HEK293 (cell line): Measurements from ENCODE around the gene ACSL4.
"Not testable (repeated sequence)": the region's sequence is repeated elsewhere in the genome, so short reads cannot be mapped to it uniquely, and the experiment has no call there.

Experiments
- CTCF ChIA-PET: fragments of 350-600 bp; formaldehyde crosslinking; extraction: SDS; loops from one replicate; lab custom pipeline; 2021; ENCODE audit warnings: antibody characterized with exemption; lab: Yijun Ruan, JAX
- POLR2A ChIA-PET: fragments of 300-600 bp; formaldehyde crosslinking; extraction: SDS; loops from one replicate; lab custom pipeline; 2020; ENCODE audit warnings: antibody characterized with exemption, inconsistent platforms; lab: Yijun Ruan, JAX
- H3K27ac ChIP-seq: fragments of 200-500 bp; sonication (Bioruptor generic); 2 replicates; pipeline ENCODE4 v1.5.1; 2014; ENCODE audit warnings: low read depth, low read length, control low read depth, inconsistent platforms; ENCODE audit errors: extremely low read depth
- H3K36me3 ChIP-seq, 2 experiments: fragments of 200-500 bp in 1 of 2; sonication (Bioruptor generic) in 1 of 2; 1 replicate in 1 of 2; 2 replicates in 1 of 2; pipeline ENCODE4 v1.5.1; 2014 to 2017; ENCODE audit warnings: inconsistent platforms in 2 of 2, low read length in 2 of 2; ENCODE audit not compliant: control insufficient read depth in 2 of 2, insufficient read depth in 1 of 2
- H3K4me1 ChIP-seq: fragments of 200-500 bp; sonication (Bioruptor generic); 2 replicates; pipeline ENCODE4 v1.5.1; 2014; ENCODE audit warnings: mild to moderate bottlenecking, low read length, inconsistent platforms; ENCODE audit not compliant: control insufficient read depth, insufficient read depth
- H3K4me3 ChIP-seq: 2 replicates; pipeline ENCODE4 v1.5.1; 2011; ENCODE audit warnings: low read depth, mild to moderate bottlenecking, control low read depth, low read length, moderate library complexity
- H3K9me3 ChIP-seq: fragments of 200-500 bp; sonication (Bioruptor generic); 2 replicates; pipeline ENCODE4 v1.5.1; 2014; ENCODE audit warnings: low read depth, low read length, inconsistent platforms; ENCODE audit not compliant: control insufficient read depth, insufficient read depth
- ZNF292 ChIP-seq: fragments of 450-650 bp; formaldehyde crosslinking; IDR thresholded peaks from 2 replicates; pipeline ENCODE4 v1.5.1; 2016; ENCODE audit warnings: low read depth, missing biosample characterization, missing genetic modification characterization, borderline replicate concordance
- ZNF433 ChIP-seq: fragments of 450-650 bp; formaldehyde crosslinking; IDR thresholded peaks from 2 replicates; pipeline ENCODE4 v1.5.1; 2016; ENCODE audit warnings: missing biosample characterization, missing genetic modification characterization, low read depth
- ZNF521 ChIP-seq: fragments of 450-650 bp; formaldehyde crosslinking; IDR thresholded peaks from 2 replicates; pipeline ENCODE4 v1.5.1; 2017; ENCODE audit warnings: missing biosample characterization, mild to moderate bottlenecking, missing genetic modification characterization
- ZNF664 ChIP-seq: fragments of 450-650 bp; formaldehyde crosslinking; IDR thresholded peaks from 2 replicates; pipeline ENCODE4 v1.5.1; 2016; ENCODE audit warnings: missing biosample characterization, missing genetic modification characterization
- TF ChIP-seq, protein P1 (sequence below): fragments of 450-650 bp; formaldehyde crosslinking; IDR thresholded peaks from 2 replicates; pipeline ENCODE4 v1.5.1; 2016; ENCODE audit warnings: missing biosample characterization, missing genetic modification characterization
- TF ChIP-seq, protein P2 (sequence below): fragments of 450-650 bp; formaldehyde crosslinking; IDR thresholded peaks from 2 replicates; pipeline ENCODE4 v1.5.1; 2016; ENCODE audit warnings: missing biosample characterization, missing genetic modification characterization
- TF ChIP-seq, protein P3 (sequence below): fragments of 450-650 bp; formaldehyde crosslinking; IDR thresholded peaks from 2 replicates; pipeline ENCODE4 v1.5.1; 2016; ENCODE audit warnings: missing biosample characterization, missing genetic modification characterization, low read depth

ACSL4 gene

DNA sequence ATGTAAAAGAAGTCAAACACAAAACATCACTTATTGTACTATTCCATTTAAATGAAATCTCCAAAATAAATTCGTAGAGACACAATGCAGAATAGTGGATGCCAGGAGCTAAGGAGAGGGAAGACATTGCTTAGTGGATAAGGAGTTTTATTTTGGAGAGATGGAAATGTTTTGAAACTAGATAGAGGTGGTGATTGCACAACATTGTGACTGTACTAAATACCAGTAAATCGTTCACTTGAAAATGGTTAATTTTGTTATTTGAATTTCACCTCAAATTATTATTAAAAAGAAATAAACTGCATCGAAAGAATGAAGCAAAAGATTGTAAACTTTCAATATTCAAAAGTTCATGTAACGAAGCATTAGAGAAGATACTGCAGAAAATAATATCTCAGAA, 9.7 kb upstream of the ACSL4 start:
- CTCF ChIA-PET = interaction anchor here (0.7 kb wide), 1 partner anchor 33 kb away, joined by 3 read pairs; no protein-coding TSS in a partner anchor
- H3K36me3 ChIP-seq = no peaks in the 10 kb centered on the region

DNA sequence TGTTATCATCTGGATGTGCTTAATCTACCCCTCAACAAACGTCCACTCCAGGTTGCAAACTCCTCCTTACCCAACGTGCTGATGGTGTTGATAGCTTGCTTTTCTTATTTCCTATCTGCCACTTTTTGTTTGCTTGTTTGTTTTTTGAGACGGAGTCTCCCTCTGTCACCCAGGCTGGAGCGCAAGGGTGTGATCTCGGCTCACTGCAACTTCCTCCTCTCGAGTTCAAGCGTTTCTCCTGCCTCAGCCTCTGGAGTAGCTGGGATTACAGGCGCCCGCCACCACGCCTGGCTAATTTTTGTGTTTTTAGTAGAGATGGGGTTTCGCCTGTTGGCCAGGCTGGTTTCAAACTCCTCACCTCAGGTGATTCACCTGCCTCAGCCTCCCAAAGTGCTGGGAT, 7.8 kb upstream of the ACSL4 start:
- POLR2A ChIA-PET, H3K27ac ChIP-seq, H3K9me3 ChIP-seq, H3K4me1 ChIP-seq, H3K36me3 ChIP-seq, H3K4me3 ChIP-seq: not testable (repeated sequence)
- CTCF ChIA-PET = interaction anchor here (0.7 to 1.8 kb wide), 2 partner anchors 42 to 116 kb away, joined by 3 to 7 read pairs; no protein-coding TSS in a partner anchor

More for the DNA sequence above, 9.7 kb upstream of the ACSL4 start:
- no peaks in the 10 kb centered on the region for H3K9me3 ChIP-seq
- H3K4me3 ChIP-seq = no peak overlapping the region
- no peaks in the 10 kb centered on the region for H3K4me1 ChIP-seq
- TF ChIP-seq, protein P1, sequence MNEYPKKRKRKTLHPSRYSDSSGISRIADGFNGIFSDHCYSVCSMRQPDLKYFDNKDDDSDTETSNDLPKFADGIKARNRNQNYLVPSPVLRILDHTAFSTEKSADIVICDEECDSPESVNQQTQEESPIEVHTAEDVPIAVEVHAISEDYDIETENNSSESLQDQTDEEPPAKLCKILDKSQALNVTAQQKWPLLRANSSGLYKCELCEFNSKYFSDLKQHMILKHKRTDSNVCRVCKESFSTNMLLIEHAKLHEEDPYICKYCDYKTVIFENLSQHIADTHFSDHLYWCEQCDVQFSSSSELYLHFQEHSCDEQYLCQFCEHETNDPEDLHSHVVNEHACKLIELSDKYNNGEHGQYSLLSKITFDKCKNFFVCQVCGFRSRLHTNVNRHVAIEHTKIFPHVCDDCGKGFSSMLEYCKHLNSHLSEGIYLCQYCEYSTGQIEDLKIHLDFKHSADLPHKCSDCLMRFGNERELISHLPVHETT (tag by site-specific recombination) = no peak
- 0 out of 2 replicates have a peak, but pooled peaks have one; percentile 17 for TF ChIP-seq ZNF664 (tag by site-specific recombination)
- TF ChIP-seq ZNF292 (tag by site-specific recombination) = no peak
- TF ChIP-seq, all 188 proteins: peak for 1
- H3K27ac ChIP-seq = no peak overlapping the region
- POLR2A ChIA-PET = interaction anchor here (0.7 kb wide), 1 partner anchor 102 kb away, joined by 3 read pairs; no protein-coding TSS in a partner anchor

DNA sequence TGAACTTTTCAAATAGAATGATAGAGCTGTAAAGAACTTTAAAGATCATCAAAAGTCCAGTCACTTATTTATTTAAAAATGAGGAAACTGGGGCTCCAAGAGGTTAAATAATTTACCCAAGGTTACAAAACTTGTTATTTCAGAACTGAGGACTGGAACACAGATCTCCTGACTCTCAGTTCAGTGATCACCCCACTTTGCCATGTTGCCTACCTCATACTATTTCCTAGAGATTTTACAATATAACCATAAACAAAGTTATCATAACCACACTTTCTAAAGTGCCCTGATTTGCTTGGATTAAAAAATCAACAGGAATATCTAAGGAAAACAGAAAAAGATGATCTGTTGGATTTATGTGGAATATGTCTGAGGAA, 7.4 kb upstream of the ACSL4 start:
- TF ChIP-seq ZNF433 (tag by site-specific recombination) = no peak
- Histone ChIP-seq H3K9me3 (no peaks in the 10 kb centered on the region), H3K4me1 (peaks cover 3% of the 10 kb centered on the region; the same call in 1 of the 2 replicates), H3K27ac (no peak overlapping the region), H3K36me3 (no peaks in the 10 kb centered on the region), H3K4me3 (no peak overlapping the region)
- ChIA-PET CTCF (interaction anchor here (1.8 kb wide), 1 partner anchor 116 kb away, joined by 7 read pairs; no protein-coding TSS in a partner anchor), POLR2A (no interaction called here)

DNA sequence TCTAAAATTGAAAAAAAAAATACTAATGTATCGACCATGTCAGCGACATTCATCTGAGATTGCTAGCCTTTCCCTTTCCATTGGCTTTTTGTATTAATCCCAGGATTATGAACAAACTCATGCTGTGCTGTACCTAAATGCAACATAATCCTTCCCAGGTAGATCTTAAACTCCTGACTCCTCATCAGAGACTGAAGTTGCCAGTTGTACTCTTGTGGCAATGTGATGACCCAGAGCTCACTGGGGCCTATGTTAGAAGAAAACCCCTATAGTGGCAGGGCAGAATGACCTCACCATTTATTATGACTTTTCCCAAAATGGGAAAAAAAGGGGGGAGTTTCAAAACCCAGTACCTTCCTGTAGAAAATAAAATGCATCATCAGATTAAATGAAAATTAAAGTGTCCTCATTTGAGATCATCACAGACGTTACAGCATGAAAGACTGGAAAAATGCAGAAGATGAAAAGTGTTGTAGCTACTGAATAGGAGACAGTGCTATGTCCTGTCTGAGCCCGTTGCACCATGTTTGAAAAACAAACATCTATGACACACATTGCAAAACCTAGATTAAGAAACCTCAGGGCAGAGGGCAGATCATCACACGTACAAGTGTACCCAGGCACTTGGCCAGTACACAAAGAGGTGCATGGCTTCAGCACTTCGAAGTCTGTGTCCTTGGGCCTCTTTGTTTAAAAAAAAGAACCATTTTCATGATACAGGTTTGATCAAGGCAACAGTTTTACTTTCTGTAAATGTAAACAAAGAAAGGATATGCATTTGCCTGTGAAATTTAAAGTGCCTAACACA, 6.8 kb upstream of the ACSL4 start:
- no peak overlapping the region for H3K27ac ChIP-seq
- peaks cover 3% of the 10 kb centered on the region; the same call in 1 of the 2 replicates for H3K4me1 ChIP-seq
- H3K4me3 ChIP-seq = no peak overlapping the region
- CTCF ChIA-PET = no interaction called here
- H3K9me3 ChIP-seq = no peaks in the 10 kb centered on the region
- H3K36me3 ChIP-seq = no peaks in the 10 kb centered on the region
- POLR2A ChIA-PET = interaction anchor here (0.7 kb wide), 1 partner anchor 203 kb away, joined by 3 read pairs; no protein-coding TSS in a partner anchor
- TF ChIP-seq ZNF521 (tag by site-specific recombination) = no peak
- TF ChIP-seq, protein P2, sequence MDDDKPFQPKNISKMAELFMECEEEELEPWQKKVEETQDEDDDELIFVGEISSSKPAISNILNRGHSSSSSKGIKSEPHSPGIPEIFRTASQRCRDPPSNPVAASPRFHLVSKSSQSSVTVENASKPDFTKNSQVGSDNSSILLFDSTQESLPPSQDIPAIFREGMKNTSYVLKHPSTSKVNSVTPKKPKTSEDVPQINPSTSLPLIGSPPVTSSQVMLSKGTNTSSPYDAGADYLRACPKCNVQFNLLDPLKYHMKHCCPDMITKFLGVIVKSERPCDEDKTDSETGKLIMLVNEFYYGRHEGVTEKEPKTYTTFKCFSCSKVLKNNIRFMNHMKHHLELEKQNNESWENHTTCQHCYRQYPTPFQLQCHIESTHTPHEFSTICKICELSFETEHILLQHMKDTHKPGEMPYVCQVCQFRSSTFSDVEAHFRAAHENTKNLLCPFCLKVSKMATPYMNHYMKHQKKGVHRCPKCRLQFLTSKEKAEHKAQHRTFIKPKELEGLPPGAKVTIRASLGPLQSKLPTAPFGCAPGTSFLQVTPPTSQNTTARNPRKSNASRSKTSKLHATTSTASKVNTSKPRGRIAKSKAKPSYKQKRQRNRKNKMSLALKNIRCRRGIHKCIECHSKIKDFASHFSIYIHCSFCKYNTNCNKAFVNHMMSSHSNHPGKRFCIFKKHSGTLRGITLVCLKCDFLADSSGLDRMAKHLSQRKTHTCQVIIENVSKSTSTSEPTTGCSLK (tag by site-specific recombination) = no peak
- TF ChIP-seq, protein P3, sequence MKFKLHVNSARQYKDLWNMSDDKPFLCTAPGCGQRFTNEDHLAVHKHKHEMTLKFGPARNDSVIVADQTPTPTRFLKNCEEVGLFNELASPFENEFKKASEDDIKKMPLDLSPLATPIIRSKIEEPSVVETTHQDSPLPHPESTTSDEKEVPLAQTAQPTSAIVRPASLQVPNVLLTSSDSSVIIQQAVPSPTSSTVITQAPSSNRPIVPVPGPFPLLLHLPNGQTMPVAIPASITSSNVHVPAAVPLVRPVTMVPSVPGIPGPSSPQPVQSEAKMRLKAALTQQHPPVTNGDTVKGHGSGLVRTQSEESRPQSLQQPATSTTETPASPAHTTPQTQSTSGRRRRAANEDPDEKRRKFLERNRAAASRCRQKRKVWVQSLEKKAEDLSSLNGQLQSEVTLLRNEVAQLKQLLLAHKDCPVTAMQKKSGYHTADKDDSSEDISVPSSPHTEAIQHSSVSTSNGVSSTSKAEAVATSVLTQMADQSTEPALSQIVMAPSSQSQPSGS = peak; percentile 50
- no peak for TF ChIP-seq ZNF292 (tag by site-specific recombination)
- TF ChIP-seq, all 188 proteins: peak for 1
